ENCODE measurements around the gene CCDC102B. TPM values are rescaled to one million over a fixed set of nuclear protein-coding genes. Genes with fewer than 3 reads are reported as not detected.

Gene CCDC102B
- total and polyA plus RNA-seq, 12 donors = 2.7 to 16.7 (median 8.6) TPM

DNA sequence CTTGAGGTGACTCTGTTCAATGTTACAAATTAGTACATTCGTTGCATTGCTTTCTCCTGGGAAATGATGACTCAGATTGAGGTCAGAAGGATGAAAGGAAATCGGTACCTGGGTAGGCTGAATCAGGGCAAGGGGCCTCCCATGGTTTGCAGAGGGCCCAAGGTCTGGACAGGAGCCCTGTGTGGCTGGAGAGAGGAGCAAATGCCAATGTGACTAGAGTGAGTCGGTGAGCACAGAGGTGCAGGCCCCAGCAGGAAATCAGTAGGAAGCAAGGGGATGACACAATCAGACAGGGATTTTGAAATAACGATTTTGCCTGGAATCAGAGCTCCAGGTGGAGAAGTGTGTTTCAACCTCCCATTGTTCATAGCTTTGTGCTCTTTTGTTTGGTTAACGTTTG is 118.9 kb downstream of the CCDC102B start:
- DNase-seq = no peak
- H3K27me3 ChIP-seq = no peaks in the 10 kb centered on the region
- TF ChIP-seq, protein P1, sequence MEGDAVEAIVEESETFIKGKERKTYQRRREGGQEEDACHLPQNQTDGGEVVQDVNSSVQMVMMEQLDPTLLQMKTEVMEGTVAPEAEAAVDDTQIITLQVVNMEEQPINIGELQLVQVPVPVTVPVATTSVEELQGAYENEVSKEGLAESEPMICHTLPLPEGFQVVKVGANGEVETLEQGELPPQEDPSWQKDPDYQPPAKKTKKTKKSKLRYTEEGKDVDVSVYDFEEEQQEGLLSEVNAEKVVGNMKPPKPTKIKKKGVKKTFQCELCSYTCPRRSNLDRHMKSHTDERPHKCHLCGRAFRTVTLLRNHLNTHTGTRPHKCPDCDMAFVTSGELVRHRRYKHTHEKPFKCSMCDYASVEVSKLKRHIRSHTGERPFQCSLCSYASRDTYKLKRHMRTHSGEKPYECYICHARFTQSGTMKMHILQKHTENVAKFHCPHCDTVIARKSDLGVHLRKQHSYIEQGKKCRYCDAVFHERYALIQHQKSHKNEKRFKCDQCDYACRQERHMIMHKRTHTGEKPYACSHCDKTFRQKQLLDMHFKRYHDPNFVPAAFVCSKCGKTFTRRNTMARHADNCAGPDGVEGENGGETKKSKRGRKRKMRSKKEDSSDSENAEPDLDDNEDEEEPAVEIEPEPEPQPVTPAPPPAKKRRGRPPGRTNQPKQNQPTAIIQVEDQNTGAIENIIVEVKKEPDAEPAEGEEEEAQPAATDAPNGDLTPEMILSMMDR (IDR thresholded peaks at IDR 0.05) = no peak
- no peak for TF ChIP-seq POLR2A (IDR thresholded peaks at IDR 0.05)
- no peak overlapping the region for H3K4me3 ChIP-seq
- no peaks in the 10 kb centered on the region for H3K9me3 ChIP-seq (replicated peaks in 1 of 3)
- intact Hi-C loops (cut with DNase I) = no loop called here
- no peak overlapping the region for H3K27ac ChIP-seq
- no peaks in the 10 kb centered on the region for H3K36me3 ChIP-seq (replicated peaks in 1 of 2)
- WGBS, 4 donors = 57 to 71% (median 63%) methylated on average over 5 of the region's 5 CpGs
- H3K4me1 ChIP-seq (replicated peaks in 1 of 2) = no peaks in the 10 kb centered on the region

DNA sequence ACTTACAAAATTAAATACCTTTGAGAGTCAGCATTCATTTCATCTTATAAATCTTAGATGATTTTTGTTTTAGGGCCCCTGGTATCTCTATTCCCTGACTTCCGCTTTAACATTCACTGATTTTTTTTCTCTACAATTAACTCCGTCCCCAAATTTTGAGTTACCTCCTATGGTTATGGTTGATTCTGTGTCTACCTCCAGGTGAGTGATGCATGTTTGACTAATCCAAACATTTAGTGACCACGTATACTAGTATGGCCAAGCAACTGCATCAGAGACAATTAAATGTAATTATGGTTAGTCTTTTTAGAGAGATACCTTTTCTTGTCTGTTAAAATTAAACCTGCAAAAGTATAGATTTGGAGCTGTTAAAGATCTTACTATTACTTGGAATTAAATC is 120.3 kb downstream of the CCDC102B start:
- TF ChIP-seq POLR2A (IDR thresholded peaks at IDR 0.05) = no peak
- TF ChIP-seq, protein P1 (IDR thresholded peaks at IDR 0.05) = no peak
- no peaks in the 10 kb centered on the region for H3K36me3 ChIP-seq (replicated peaks in 1 of 2)
- H3K27me3 ChIP-seq = no peaks in the 10 kb centered on the region
- H3K27ac ChIP-seq = no peak overlapping the region
- no peak overlapping the region for H3K4me3 ChIP-seq
- no peaks in the 10 kb centered on the region for H3K4me1 ChIP-seq (replicated peaks in 1 of 2)
- intact Hi-C loops (cut with DNase I) = no loop called here
- H3K9me3 ChIP-seq (replicated peaks in 1 of 3) = no peaks in the 10 kb centered on the region
- 79 to 86% (median 81%) methylated on average over 3 of the region's 3 CpGs for WGBS, 4 donors
- DNase-seq = no peak

DNA sequence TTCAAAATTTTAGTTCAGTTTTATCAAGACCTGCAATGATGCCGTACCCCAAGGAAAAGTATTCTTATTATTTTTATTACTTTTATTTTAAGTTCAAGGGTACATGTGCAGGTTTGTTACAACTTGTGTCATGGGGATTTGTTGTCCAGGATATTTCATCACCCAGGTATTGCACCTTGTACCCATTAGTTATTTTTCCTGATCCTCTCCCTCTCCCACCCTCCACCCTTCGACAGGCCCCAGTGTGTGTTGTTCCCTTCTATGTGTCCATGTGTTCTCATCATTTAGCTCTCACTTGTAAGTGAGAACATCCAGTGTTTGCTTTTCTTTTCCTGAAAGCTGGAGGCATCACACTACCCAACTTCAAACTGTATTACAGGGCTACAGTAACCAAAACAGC is 122.0 kb downstream of the CCDC102B start:
- H3K9me3 ChIP-seq (replicated peaks in 1 of 3) = no peaks in the 10 kb centered on the region
- no peak for DNase-seq
- intact Hi-C loops (cut with DNase I) = no loop called here
- no peaks in the 10 kb centered on the region for H3K36me3 ChIP-seq (replicated peaks in 1 of 2)
- no peak for TF ChIP-seq POLR2A (IDR thresholded peaks at IDR 0.05)
- TF ChIP-seq, protein P1 (IDR thresholded peaks at IDR 0.05) = no peak
- H3K27me3 ChIP-seq = no peaks in the 10 kb centered on the region
- no peaks in the 10 kb centered on the region for H3K4me1 ChIP-seq (replicated peaks in 1 of 2)
- H3K27ac ChIP-seq = no peak overlapping the region
- H3K4me3 ChIP-seq = no peak overlapping the region
- 68 to 86% (median 82%) methylated on average over 2 of the region's 2 CpGs for WGBS, 4 donors

DNA sequence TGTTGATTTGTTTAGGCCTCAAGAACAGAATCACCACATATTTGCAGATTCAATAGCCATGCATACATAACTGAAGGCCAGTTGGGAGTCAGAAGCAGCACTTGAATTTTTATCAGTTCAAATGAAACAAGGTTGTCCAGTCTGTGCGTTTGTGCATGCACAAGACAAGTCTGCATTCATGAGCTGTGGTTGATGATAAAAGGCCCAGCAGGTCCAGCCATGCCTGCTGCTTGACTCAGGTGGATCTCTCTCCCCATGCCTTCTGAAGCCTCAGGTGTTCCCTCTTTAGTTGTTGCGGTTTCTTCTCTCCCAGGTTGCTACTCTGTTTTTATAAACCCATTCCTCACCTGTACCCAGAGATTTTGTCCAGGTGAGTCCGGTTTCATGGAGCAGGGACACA is 124.5 kb downstream of the CCDC102B start:
- no peaks in the 10 kb centered on the region for H3K4me1 ChIP-seq (replicated peaks in 1 of 2)
- DNase-seq = no peak
- no peaks in the 10 kb centered on the region for H3K27me3 ChIP-seq
- TF ChIP-seq, protein P1 (IDR thresholded peaks at IDR 0.05) = no peak
- TF ChIP-seq POLR2A (IDR thresholded peaks at IDR 0.05) = no peak
- H3K36me3 ChIP-seq (replicated peaks in 1 of 2) = no peaks in the 10 kb centered on the region
- no peak overlapping the region for H3K27ac ChIP-seq
- H3K4me3 ChIP-seq = no peak overlapping the region
- WGBS, 4 donors = 69 to 80% (median 76%) methylated on average over 3 of the region's 3 CpGs
- intact Hi-C loops (cut with DNase I) = no loop called here
- H3K9me3 ChIP-seq (replicated peaks in 1 of 3) = no peaks in the 10 kb centered on the region
